H9 (cell line): Measurements from ENCODE around the gene MRPL43. TPM values are rescaled to one million over a fixed set of nuclear protein-coding genes. Genes with fewer than 3 reads are reported as not detected.

Experiments
- DNase-seq: peaks from one replicate; pipeline ENCODE4 v3.0.0-alpha.2; 2017
- H2AFZ ChIP-seq: one replicate; pipeline ENCODE4 v1.6.1; 2013; ENCODE audit warnings: mild to moderate bottlenecking, low read length, control low read depth, moderate library complexity
- H2AK5ac ChIP-seq: 2 replicates; pipeline ENCODE4 v1.6.1; 2013; ENCODE audit warnings: low read length, control low read depth, mixed read lengths; ENCODE audit not compliant: insufficient read length
- H2BK120ac ChIP-seq: one replicate; pipeline ENCODE4 v1.6.1; 2013; ENCODE audit warnings: low read depth, mild to moderate bottlenecking, low read length, control low read depth, inconsistent platforms; ENCODE audit not compliant: poor library complexity, severe bottlenecking
- H2BK12ac ChIP-seq: 2 replicates; pipeline ENCODE4 v1.6.1; 2013; ENCODE audit warnings: low read length, control low read depth, mixed read lengths, low read depth; ENCODE audit not compliant: insufficient read length
- H2BK15ac ChIP-seq: 2 replicates; pipeline ENCODE4 v1.6.1; 2013; ENCODE audit warnings: low read depth, low read length, control low read depth
- H2BK20ac ChIP-seq: one replicate; pipeline ENCODE4 v1.6.1; 2013; ENCODE audit warnings: low read depth, mild to moderate bottlenecking, low read length, control low read depth, inconsistent platforms; ENCODE audit not compliant: poor library complexity, severe bottlenecking
- H2BK5ac ChIP-seq: 2 replicates; pipeline ENCODE4 v1.6.1; 2013; ENCODE audit warnings: low read length, control low read depth, mixed read lengths; ENCODE audit not compliant: insufficient read length
- H3K14ac ChIP-seq: 2 replicates; pipeline ENCODE4 v1.6.1; 2013; ENCODE audit warnings: low read length, control low read depth; ENCODE audit not compliant: insufficient read depth
- H3K18ac ChIP-seq: 2 replicates; pipeline ENCODE4 v1.6.1; 2013; ENCODE audit warnings: low read depth, mild to moderate bottlenecking, mixed read lengths, low read length, control low read depth; ENCODE audit not compliant: insufficient read length
- H3K23ac ChIP-seq: 2 replicates; pipeline ENCODE4 v1.6.1; 2013; ENCODE audit warnings: low read length, control low read depth, mixed read lengths, low read depth; ENCODE audit not compliant: insufficient read length
- H3K23me2 ChIP-seq: 2 replicates; pipeline ENCODE4 v1.6.1; 2013; ENCODE audit warnings: low read depth, mild to moderate bottlenecking, mixed read lengths, low read length, control low read depth; ENCODE audit not compliant: insufficient read length, poor library complexity, severe bottlenecking
- H3K27ac ChIP-seq: 2 replicates; pipeline ENCODE4 v1.5.1; 2013; ENCODE audit warnings: low read length, control low read depth, mixed read lengths, low read depth; ENCODE audit not compliant: insufficient read length
- H3K27me3 ChIP-seq: 2 replicates; pipeline ENCODE4 v1.6.1; 2013; ENCODE audit warnings: low read length, control low read depth, inconsistent platforms; ENCODE audit not compliant: insufficient read depth
- H3K4ac ChIP-seq: 2 replicates; pipeline ENCODE4 v1.6.1; 2013; ENCODE audit warnings: low read depth, mild to moderate bottlenecking, control low read depth, inconsistent platforms, low read length, moderate library complexity
- H3K4me1 ChIP-seq: 2 replicates; pipeline ENCODE4 v1.6.1; 2013; ENCODE audit warnings: low read length, control low read depth, inconsistent platforms; ENCODE audit not compliant: insufficient read depth
- H3K4me2 ChIP-seq: 2 replicates; pipeline ENCODE4 v1.6.1; 2013; ENCODE audit warnings: low read length, control low read depth, mixed read lengths; ENCODE audit not compliant: insufficient read length, insufficient read depth
- H3K56ac ChIP-seq: 2 replicates; pipeline ENCODE4 v1.6.1; 2013; ENCODE audit warnings: low read depth, mild to moderate bottlenecking, mixed read lengths, low read length, control low read depth; ENCODE audit not compliant: insufficient read length
- H3K79me1 ChIP-seq: 2 replicates; pipeline ENCODE4 v1.6.1; 2013; ENCODE audit warnings: low read depth, mild to moderate bottlenecking, moderate library complexity, low read length, control low read depth, inconsistent platforms; ENCODE audit not compliant: insufficient read depth, poor library complexity, severe bottlenecking
- H3K79me2 ChIP-seq: 2 replicates; pipeline ENCODE4 v1.6.1; 2013; ENCODE audit warnings: low read length, control low read depth, inconsistent platforms; ENCODE audit not compliant: insufficient read depth
- H3K9ac ChIP-seq: 2 replicates; pipeline ENCODE4 v1.6.1; 2013; ENCODE audit warnings: low read length, control low read depth, mixed read lengths; ENCODE audit not compliant: insufficient read length; ENCODE audit errors: extremely low read depth
- H3K9me3 ChIP-seq: one replicate; pipeline ENCODE4 v1.6.1; 2013; ENCODE audit warnings: low read depth, low read length, inconsistent platforms; ENCODE audit not compliant: control insufficient read depth
- H3T11ph ChIP-seq: one replicate; pipeline ENCODE4 v1.6.1; 2013; ENCODE audit warnings: mild to moderate bottlenecking, low read length, control low read depth, inconsistent platforms
- H4K20me1 ChIP-seq: one replicate; pipeline ENCODE4 v1.6.1; 2013; ENCODE audit not compliant: control insufficient read depth, insufficient read length, insufficient read depth
- H4K5ac ChIP-seq: 2 replicates; pipeline ENCODE4 v1.6.1; 2013; ENCODE audit warnings: low read depth, mild to moderate bottlenecking, mixed read lengths, low read length, control low read depth; ENCODE audit not compliant: insufficient read length
- H4K8ac ChIP-seq: replicated peaks from 2 replicates; pipeline ENCODE4 v1.6.1; 2013; ENCODE audit warnings: low read length, control low read depth, mixed read lengths, low read depth; ENCODE audit not compliant: insufficient read length
- H4K91ac ChIP-seq: 2 replicates; pipeline ENCODE4 v1.6.1; 2013; ENCODE audit warnings: low read depth, mild to moderate bottlenecking, moderate library complexity, mixed read lengths, low read length, control low read depth; ENCODE audit not compliant: insufficient read length
- H3K27ac Mint-ChIP-seq, 3 experiments: 2 replicates in 2 of 3; 3 replicates in 1 of 3; pipeline ENCODE4 v1.8.0; 2020 to 2021; ENCODE audit warnings: mixed read lengths in 3 of 3, mild to moderate bottlenecking in 1 of 3, moderate library complexity in 1 of 3
- H3K27me3 Mint-ChIP-seq: 2 replicates; pipeline ENCODE4 v1.8.0; 2021; ENCODE audit warnings: low read depth, mild to moderate bottlenecking, moderate library complexity, mixed read lengths
- H3K36me3 Mint-ChIP-seq, 3 experiments: 2 replicates in 2 of 3; 3 replicates in 1 of 3; pipeline ENCODE4 v1.8.0; 2020 to 2021; ENCODE audit warnings: low read depth in 3 of 3, mixed read lengths in 3 of 3; ENCODE audit not compliant: insufficient read depth in 1 of 3
- H3K4me1 Mint-ChIP-seq, 2 experiments: 2 replicates each; pipeline ENCODE4 v1.8.0; 2020; ENCODE audit warnings: mixed read lengths in 2 of 2
- H3K4me3 Mint-ChIP-seq, 2 experiments: 2 replicates in 1 of 2; 3 replicates in 1 of 2; pipeline ENCODE4 v1.8.0; 2020 to 2021; ENCODE audit warnings: mild to moderate bottlenecking in 2 of 2, mixed read lengths in 2 of 2, moderate library complexity in 1 of 2
- H3K9me3 Mint-ChIP-seq, 2 experiments: 2 replicates in 1 of 2; 3 replicates in 1 of 2; pipeline ENCODE4 v1.8.0; 2020; ENCODE audit warnings: mild to moderate bottlenecking in 2 of 2, mixed read lengths in 2 of 2, moderate library complexity in 1 of 2
- CTCF ChIP-seq: fragments of 200-600 bp; sonication (generic); conservative IDR thresholded peaks from 3 replicates; pipeline ENCODE4 v1.8.0; 2021; ENCODE audit warnings: antibody characterized with exemption, mild to moderate bottlenecking
- WGBS: extraction: QIAGEN DNeasy Blood & Tissue Kit; methylation state at CpG from one replicate; pipeline ENCODE4 v1.1.7; 2013; ENCODE audit warnings: missing lambda C conversion rate, low lambda C conversion rate, mixed read lengths; ENCODE audit not compliant: insufficient read length; ENCODE audit errors: extremely low coverage; 5-methylcytosine and 5-hydroxymethylcytosine counted together
- total RNA-seq: library from RNA; stranded (reverse); gene quantifications from 2 replicates; pipeline ENCODE4 v1.2.1, GENCODE V29; 2021

The MRPL43 gene
- total RNA-seq, 1 experiment from 2014 or later = 70.3 TPM

- Histone ChIP-seq H4K5ac (no peak overlapping the region), H4K8ac (no peak overlapping the region), H3K18ac (no peak overlapping the region), H3K79me2 (no peaks in the 10 kb centered on the region), H3K4me1 (no peaks in the 10 kb centered on the region), H3K27me3 (peaks cover 17% of the 10 kb centered on the region; the same call in 1 of the 2 replicates), H3K4me2 (no peak overlapping the region), H3K27ac (no peak overlapping the region), H3K14ac (no peak overlapping the region), H2BK20ac (no peak overlapping the region), H2AFZ (no peak overlapping the region), H2BK5ac (no peak overlapping the region), H3K9me3 (no peaks in the 10 kb centered on the region), H4K91ac (no peak overlapping the region), H3K56ac (no peak overlapping the region), H4K20me1 (no peaks in the 10 kb centered on the region), H2AK5ac (no peak overlapping the region), H3K23me2 (peaks cover 10% of the 10 kb centered on the region), H3T11ph (no peak overlapping the region), H2BK15ac (no peak overlapping the region), H2BK12ac (no peak overlapping the region), H3K23ac (no peak overlapping the region), H3K4ac (no peak overlapping the region), H3K9ac (no peak overlapping the region), H2BK120ac (no peak overlapping the region), H3K79me1 (no peaks in the 10 kb centered on the region)
- Mint-ChIP-seq H3K36me3 (no peaks in the 10 kb centered on the region), H3K4me1 (peaks cover 24 to 35% of the 10 kb centered on the region in 2 experiments), H3K9me3 (no peaks in the 10 kb centered on the region; a peak in 1 of 5 replicates), H3K4me3 (peak overlapping the region in 1 of 2 experiments; percentile 24; a peak in 1 of 5 replicates), H3K27ac (no peak overlapping the region; a peak in 1 of 7 replicates), H3K27me3 (peaks cover 80% of the 10 kb centered on the region)
- WGBS = no CpG with 5 or more reads among the region's 5 CpGs
- no peak for TF ChIP-seq CTCF
- DNase-seq = no peak
Observed at GRCh38 chr10:101016814-101017213, 29.5 kb upstream of the MRPL43 start.
